ENCODE measurements around the gene NREP.
"Not testable (repeated sequence)": the region's sequence is repeated elsewhere in the genome, so short reads cannot be mapped to it uniquely, and the experiment has no call there.

The NREP gene

GRCh38 chr5:111735583-111736270 is 21.3 kb downstream of the NREP start:
- no peak for DNase-seq

- DNase-seq, result no peak
Measured at GRCh38 chr5:111734597-111734996, 22.4 kb downstream of the NREP start.

- DNase-seq, result no peak
Measured at GRCh38 chr5:111734013-111734412, 23.0 kb downstream of the NREP start.

- DNase-seq, result no peak
Measured at GRCh38 chr5:111733571-111733970, 23.4 kb downstream of the NREP start.

GRCh38 chr5:111731638-111732037 is 25.4 kb downstream of the NREP start:
- DNase-seq, result no peak

- DNase-seq, result no peak
Measured at GRCh38 chr5:111730659-111731382, 26.2 kb downstream of the NREP start.

- no peak for DNase-seq
Measured at GRCh38 chr5:111728941-111729340, 28.1 kb downstream of the NREP start.

- DNase-seq, result no peak
Measured at GRCh38 chr5:111726986-111727385, 30.0 kb downstream of the NREP start.

- DNase-seq, result peak; percentile 31
Measured at GRCh38 chr5:111722140-111722539, 34.9 kb downstream of the NREP start.

- DNase-seq, result no peak
Measured at GRCh38 chr5:111720333-111720890, 36.6 kb downstream of the NREP start.

- no peak for DNase-seq
Measured at GRCh38 chr5:111719773-111720172, 37.2 kb downstream of the NREP start.

- DNase-seq, result not testable (repeated sequence)
Measured at GRCh38 chr5:111716789-111717188, 40.2 kb downstream of the NREP start.

GRCh38 chr5:111707630-111708164 is 49.3 kb downstream of the NREP start:
- DNase-seq, result no peak

GRCh38 chr5:111706345-111706744 is 50.6 kb downstream of the NREP start:
- no peak for DNase-seq

GRCh38 chr5:111704452-111705085 is 52.4 kb downstream of the NREP start:
- no peak for DNase-seq

GRCh38 chr5:111703662-111704061 is 53.3 kb downstream of the NREP start:
- DNase-seq, result no peak

GRCh38 chr5:111699976-111700375 is 57.0 kb downstream of the NREP start:
- DNase-seq, result no peak

GRCh38 chr5:111699324-111699723 is 57.7 kb downstream of the NREP start:
- no peak for DNase-seq

GRCh38 chr5:111697881-111698757 is 58.9 kb downstream of the NREP start:
- no peak for DNase-seq

GRCh38 chr5:111697215-111697614 is 59.8 kb downstream of the NREP start:
- peak; percentile 95 for DNase-seq

GRCh38 chr5:111695991-111696390 is 61.0 kb downstream of the NREP start:
- no peak for DNase-seq

- no peak for DNase-seq
Measured at GRCh38 chr5:111694133-111694532, 62.9 kb downstream of the NREP start.

Data from eye (tissue), 1 donor.